Calu3 (cell line): ENCODE data around the gene LBX2. TPM values are rescaled to one million over a fixed set of nuclear protein-coding genes. Genes with fewer than 3 reads are reported as not detected.

Experiments
- BruUV-seq: library from RNA; stranded (reverse); fragments of 400-500 nt; replicated peaks from 2 replicates; lab custom pipeline; 2021; lab: Mats Ljungman, UMichigan
- CTCF ChIA-PET: fragments of 300-600 bp; sonication (Branson Sonifier 250); formaldehyde crosslinking; loops from one replicate; lab custom pipeline; 2022; ENCODE audit warnings: antibody characterized with exemption; lab: Charles Lee
- DNase-seq: peaks from one replicate; pipeline ENCODE4 v3.0.0; 2022
- H3K27ac Mint-ChIP-seq: one replicate; pipeline ENCODE4 v1.8.0; 2022; ENCODE audit warnings: mixed read lengths; ENCODE audit not compliant: unreplicated experiment
- H3K27me3 Mint-ChIP-seq: one replicate; pipeline ENCODE4 v1.8.0; 2022; ENCODE audit warnings: mixed read lengths; ENCODE audit not compliant: unreplicated experiment
- H3K36me3 Mint-ChIP-seq: one replicate; pipeline ENCODE4 v1.8.0; 2022; ENCODE audit warnings: mild to moderate bottlenecking, moderate library complexity, mixed read lengths; ENCODE audit not compliant: insufficient read depth, unreplicated experiment
- H3K4me1 Mint-ChIP-seq: one replicate; pipeline ENCODE4 v1.8.0; 2022; ENCODE audit warnings: mild to moderate bottlenecking, low read depth, mixed read lengths; ENCODE audit not compliant: unreplicated experiment
- H3K4me3 Mint-ChIP-seq: one replicate; pipeline ENCODE4 v1.8.0; 2022; ENCODE audit warnings: mild to moderate bottlenecking, low read depth, moderate library complexity, mixed read lengths; ENCODE audit not compliant: unreplicated experiment
- H3K9me3 Mint-ChIP-seq: one replicate; pipeline ENCODE4 v1.8.0; 2022; ENCODE audit warnings: low read depth, mixed read lengths; ENCODE audit not compliant: unreplicated experiment
- intact Hi-C: fragments of 100-400 bp; cut with micrococcal nuclease; formaldehyde crosslinking; loops from one replicate; pipeline ENCODE4 v1.10.0; 2022; ENCODE audit not compliant: unreplicated experiment
- total RNA-seq: library from RNA; stranded (reverse); gene quantifications from 2 replicates; pipeline ENCODE4 v1.2.3, GENCODE V29; 2022
- TF ChIP-seq, protein P1 (sequence below): fragments of 200-600 bp; IDR thresholded peaks from one replicate; pipeline ENCODE4 v1.8.0; 2022; ENCODE audit warnings: antibody characterized with exemption; ENCODE audit not compliant: unreplicated experiment

The LBX2 gene
- total RNA-seq, 1 experiment from 2014 or later, result 3.5 TPM

DNA sequence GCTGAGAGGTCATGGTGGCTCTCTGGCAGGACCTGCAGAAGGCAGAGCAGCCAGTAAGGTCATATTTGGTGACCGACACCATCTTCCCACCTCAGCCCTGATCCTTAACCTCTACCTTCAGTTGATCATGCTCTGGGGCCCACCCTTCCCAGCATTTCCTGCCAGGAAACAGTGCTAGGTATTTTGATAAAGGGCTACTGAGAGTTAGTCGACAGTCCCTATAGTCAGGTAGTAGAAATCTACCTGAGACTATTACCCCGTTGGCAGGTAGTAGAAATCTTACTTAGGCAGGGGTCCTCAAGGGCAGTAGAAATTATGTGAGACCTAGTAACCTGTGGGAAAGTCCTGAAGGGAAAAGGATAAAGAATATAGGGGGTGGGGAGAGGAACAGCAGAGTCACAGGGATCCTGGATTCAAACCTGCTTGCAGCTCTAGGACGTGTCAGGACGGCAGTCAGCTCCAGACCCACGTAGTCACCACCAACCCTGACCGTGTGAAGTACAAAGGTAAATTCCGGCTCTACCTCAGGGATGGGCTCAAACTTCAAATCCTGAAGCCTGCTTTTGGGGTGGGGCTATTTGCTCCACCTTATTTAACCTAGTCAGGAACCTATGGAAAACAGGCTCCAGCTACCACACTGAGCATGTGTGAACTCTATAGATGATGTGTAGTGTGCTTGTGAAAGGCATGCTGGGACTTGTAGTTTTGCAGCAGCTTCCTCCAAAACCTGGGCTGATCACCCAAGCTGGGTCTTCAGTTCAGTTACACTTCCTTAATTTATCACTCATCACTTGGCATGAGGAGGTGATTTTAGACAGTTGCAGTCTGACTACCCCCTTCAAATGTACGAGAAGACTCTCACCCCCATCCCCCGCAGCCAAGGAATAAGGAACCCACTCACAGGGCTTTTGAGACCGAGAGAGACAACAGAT is 26.6 kb upstream of the LBX2 start, which contains the start of gene DQX1:
TSS of gene DQX1 (minus strand) at position 515 of the 932 bp plus-strand sequence. CDS start at position 13, 502 bp downstream.
- Mint-ChIP-seq H3K9me3 (no peaks in the 10 kb centered on the region), H3K36me3 (peaks cover 47% of the 10 kb centered on the region), H3K27ac (no peak within 1 kb of the TSS), H3K27me3 (peaks cover 18% of the 10 kb centered on the region), H3K4me3 (no peak within 1 kb of the TSS), H3K4me1 (peaks cover 17% of the 10 kb centered on the region)
- CTCF ChIA-PET, result interaction anchor here (0.5 kb wide), 1 partner anchor 21 kb away, joined by 3 read pairs; no protein-coding TSS in a partner anchor
- TF ChIP-seq, protein P1, sequence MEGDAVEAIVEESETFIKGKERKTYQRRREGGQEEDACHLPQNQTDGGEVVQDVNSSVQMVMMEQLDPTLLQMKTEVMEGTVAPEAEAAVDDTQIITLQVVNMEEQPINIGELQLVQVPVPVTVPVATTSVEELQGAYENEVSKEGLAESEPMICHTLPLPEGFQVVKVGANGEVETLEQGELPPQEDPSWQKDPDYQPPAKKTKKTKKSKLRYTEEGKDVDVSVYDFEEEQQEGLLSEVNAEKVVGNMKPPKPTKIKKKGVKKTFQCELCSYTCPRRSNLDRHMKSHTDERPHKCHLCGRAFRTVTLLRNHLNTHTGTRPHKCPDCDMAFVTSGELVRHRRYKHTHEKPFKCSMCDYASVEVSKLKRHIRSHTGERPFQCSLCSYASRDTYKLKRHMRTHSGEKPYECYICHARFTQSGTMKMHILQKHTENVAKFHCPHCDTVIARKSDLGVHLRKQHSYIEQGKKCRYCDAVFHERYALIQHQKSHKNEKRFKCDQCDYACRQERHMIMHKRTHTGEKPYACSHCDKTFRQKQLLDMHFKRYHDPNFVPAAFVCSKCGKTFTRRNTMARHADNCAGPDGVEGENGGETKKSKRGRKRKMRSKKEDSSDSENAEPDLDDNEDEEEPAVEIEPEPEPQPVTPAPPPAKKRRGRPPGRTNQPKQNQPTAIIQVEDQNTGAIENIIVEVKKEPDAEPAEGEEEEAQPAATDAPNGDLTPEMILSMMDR, result no peak
- intact Hi-C loops, result no loop called here
- BruUV-seq, result no TSS peak
- DNase-seq, result no peak

- Mint-ChIP-seq H3K4me3 (no peak overlapping the region), H3K9me3 (no peaks in the 10 kb centered on the region), H3K27ac (no peak overlapping the region), H3K4me1 (peaks cover 11% of the 10 kb centered on the region), H3K36me3 (peaks cover 41% of the 10 kb centered on the region), H3K27me3 (peaks cover 27% of the 10 kb centered on the region)
- intact Hi-C loops, result no loop called here
- no peak for DNase-seq
- TF ChIP-seq, protein P1, result no peak
- no TSS peak for BruUV-seq
- CTCF ChIA-PET, result no interaction called here
Measured at GRCh38 chr2:74524955-74525716, 25.7 kb upstream of the LBX2 start.

- Mint-ChIP-seq H3K36me3 (peaks cover 30% of the 10 kb centered on the region), H3K27me3 (peaks cover 38% of the 10 kb centered on the region), H3K4me3 (no peak overlapping the region), H3K27ac (no peak overlapping the region), H3K9me3 (no peaks in the 10 kb centered on the region), H3K4me1 (peaks cover 11% of the 10 kb centered on the region)
- intact Hi-C loops, result no loop called here
- CTCF ChIA-PET, result no interaction called here
- no peak for DNase-seq
- TF ChIP-seq, protein P1, result no peak
- no TSS peak for BruUV-seq
Measured at GRCh38 chr2:74524005-74524404, 24.6 kb upstream of the LBX2 start.

- TF ChIP-seq, protein P1, result no peak
- Mint-ChIP-seq H3K4me1 (no peaks in the 10 kb centered on the region), H3K9me3 (no peaks in the 10 kb centered on the region), H3K4me3 (no peak overlapping the region), H3K27ac (no peak overlapping the region), H3K36me3 (peaks cover 19% of the 10 kb centered on the region), H3K27me3 (peaks cover 53% of the 10 kb centered on the region)
- intact Hi-C loops, result no loop called here
- DNase-seq, result no peak
- BruUV-seq, result no TSS peak
- CTCF ChIA-PET, result no interaction called here
Measured at GRCh38 chr2:74522516-74522915, 23.1 kb upstream of the LBX2 start.
